ENCODE data around the gene PRRT1.
"Not testable (repeated sequence)": the region's sequence is repeated elsewhere in the genome, so short reads cannot be mapped to it uniquely, and the experiment has no call there.

The PRRT1 gene

GRCh38 chr6:32188381-32189068 is 36.8 kb upstream of the PRRT1 start:
- no peak for DNase-seq (ENCODE audit: extremely low spot score)
- POLR2A ChIA-PET, result no interaction called here
- CTCF ChIA-PET, result no interaction called here
- no peak for TF ChIP-seq CTCF (IDR thresholded peaks at IDR 0.05; ENCODE audit: control extremely low read depth, extremely low read depth, low read depth, missing control alignments)

GRCh38 chr6:32187725-32188380 is 36.1 kb upstream of the PRRT1 start:
- CTCF ChIA-PET; DNase-seq (ENCODE audit: extremely low spot score); POLR2A ChIA-PET: not testable (repeated sequence)

GRCh38 chr6:32187009-32187709 is 35.4 kb upstream of the PRRT1 start:
- DNase-seq (ENCODE audit: extremely low spot score), result no peak
- CTCF ChIA-PET, result no interaction called here
- POLR2A ChIA-PET, result no interaction called here
- TF ChIP-seq CTCF (IDR thresholded peaks at IDR 0.05; ENCODE audit: control extremely low read depth, extremely low read depth, low read depth, missing control alignments), result no peak

GRCh38 chr6:32186151-32186840 is 34.6 kb upstream of the PRRT1 start:
- POLR2A ChIA-PET; DNase-seq (ENCODE audit: extremely low spot score): not testable (repeated sequence)
- CTCF ChIA-PET, result interaction anchor here (0.9 kb wide), 1 partner anchor 9 kb away, joined by 3 read pairs; no protein-coding TSS in a partner anchor

GRCh38 chr6:32185681-32186131 is 34.0 kb upstream of the PRRT1 start:
- CTCF ChIA-PET, result interaction anchor here (0.9 kb wide), 1 partner anchor 10 kb away, joined by 3 read pairs; no protein-coding TSS in a partner anchor
- DNase-seq (ENCODE audit: extremely low spot score); POLR2A ChIA-PET: not testable (repeated sequence)

- no peak for DNase-seq (ENCODE audit: extremely low spot score)
- TF ChIP-seq CTCF (IDR thresholded peaks at IDR 0.05; ENCODE audit: control extremely low read depth, extremely low read depth, low read depth, missing control alignments), result no peak
- POLR2A ChIA-PET, result no interaction called here
- CTCF ChIA-PET, result no interaction called here
Measured at GRCh38 chr6:32184084-32184640, 32.4 kb upstream of the PRRT1 start, which contains the start of gene AGER. TSS of gene AGER (minus strand) at chr6:32184253. CDS start at chr6:32184222, 31 bp downstream.

GRCh38 chr6:32183483-32184083 is 31.8 kb upstream of the PRRT1 start:
- no peak for DNase-seq (ENCODE audit: extremely low spot score)
- ChIA-PET POLR2A (no interaction called here), CTCF (interaction anchor here (1.3 kb wide), 1 partner anchor 12 kb away, joined by 3 read pairs; no protein-coding TSS in a partner anchor)
- no peak for TF ChIP-seq CTCF (IDR thresholded peaks at IDR 0.05; ENCODE audit: control extremely low read depth, extremely low read depth, low read depth, missing control alignments)

Data from GM10248 (cell line).